ENCODE data around the gene PRPF19. TPM values are rescaled to one million over a fixed set of nuclear protein-coding genes. Genes with fewer than 3 reads are reported as not detected.

PRPF19 gene
- total and polyA plus RNA-seq, 2 experiments from 2014 or later, result 19.1 to 58.9 TPM

DNA sequence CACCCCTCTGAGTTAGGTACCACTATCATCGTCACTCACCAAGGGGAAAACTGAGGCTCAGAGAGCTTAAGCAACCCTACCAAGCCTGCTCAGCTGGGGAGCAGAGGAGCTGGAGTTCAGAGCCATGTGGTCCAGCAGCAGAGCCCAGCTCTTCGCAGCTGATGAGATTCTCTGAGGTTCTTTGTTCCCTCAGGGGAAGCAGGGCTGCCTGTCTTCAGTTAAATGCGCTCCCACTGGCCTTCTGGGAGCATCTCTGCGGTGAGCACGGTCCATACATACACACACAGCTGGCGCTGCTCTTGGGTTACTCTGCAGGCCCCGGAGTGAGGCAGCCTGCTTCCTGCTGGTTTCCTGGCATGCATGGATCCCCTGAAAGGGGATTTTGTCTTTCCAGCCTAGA, 45.4 kb downstream of the PRPF19 start:
- Histone ChIP-seq H3K4me1 (ENCODE audit: insufficient read depth) (no peaks in the 10 kb centered on the region), H3K4me2 (ENCODE audit: unreplicated experiment) (no peak overlapping the region), H3K36me3 (ENCODE audit: low read depth) (no peaks in the 10 kb centered on the region), H3K4me3 (no peak overlapping the region), H4K20me1 (ENCODE audit: insufficient read depth) (no peaks in the 10 kb centered on the region), H3K9ac (no peak overlapping the region), H3K9me3 (ENCODE audit: low read depth) (no peaks in the 10 kb centered on the region), H3K79me2 (ENCODE audit: insufficient read depth) (no peaks in the 10 kb centered on the region), H3K27me3 (replicated peaks; ENCODE audit: insufficient read depth) (no peaks in the 10 kb centered on the region), H2AFZ (no peak overlapping the region), H3F3A (ENCODE audit: insufficient read depth) (no peaks in the 10 kb centered on the region), H3K9me2 (ENCODE audit: insufficient read depth) (no peaks in the 10 kb centered on the region), H3K27ac (no peak overlapping the region)
- no peak for DNase-seq
- in situ Hi-C loops (cut with MboI), result no loop called here
- no peak for TF ChIP-seq EZH2phosphoT487 (IDR thresholded peaks at IDR 0.05; ENCODE audit: insufficient read depth, low read depth)
- no peak for TF ChIP-seq EZH2 (IDR thresholded peaks at IDR 0.05; ENCODE audit: insufficient read depth, poor library complexity, severe bottlenecking)
- WGBS, 2 experiments (ENCODE audit: low coverage in 1 of 2, low lambda C conversion rate in 2 of 2, missing lambda C conversion rate in 2 of 2), result 17 to 21% methylated on average over 7 of the region's 7 CpGs

- in situ Hi-C loops (cut with MboI), result no loop called here
- TF ChIP-seq EZH2 (IDR thresholded peaks at IDR 0.05; ENCODE audit: insufficient read depth, poor library complexity, severe bottlenecking) (no peak), EZH2phosphoT487 (IDR thresholded peaks at IDR 0.05; ENCODE audit: insufficient read depth, low read depth) (no peak)
- no peak for DNase-seq
These were observed 46.7 kb downstream of the PRPF19 start for GRCh38 chr11:60859616-60860250.

DNA sequence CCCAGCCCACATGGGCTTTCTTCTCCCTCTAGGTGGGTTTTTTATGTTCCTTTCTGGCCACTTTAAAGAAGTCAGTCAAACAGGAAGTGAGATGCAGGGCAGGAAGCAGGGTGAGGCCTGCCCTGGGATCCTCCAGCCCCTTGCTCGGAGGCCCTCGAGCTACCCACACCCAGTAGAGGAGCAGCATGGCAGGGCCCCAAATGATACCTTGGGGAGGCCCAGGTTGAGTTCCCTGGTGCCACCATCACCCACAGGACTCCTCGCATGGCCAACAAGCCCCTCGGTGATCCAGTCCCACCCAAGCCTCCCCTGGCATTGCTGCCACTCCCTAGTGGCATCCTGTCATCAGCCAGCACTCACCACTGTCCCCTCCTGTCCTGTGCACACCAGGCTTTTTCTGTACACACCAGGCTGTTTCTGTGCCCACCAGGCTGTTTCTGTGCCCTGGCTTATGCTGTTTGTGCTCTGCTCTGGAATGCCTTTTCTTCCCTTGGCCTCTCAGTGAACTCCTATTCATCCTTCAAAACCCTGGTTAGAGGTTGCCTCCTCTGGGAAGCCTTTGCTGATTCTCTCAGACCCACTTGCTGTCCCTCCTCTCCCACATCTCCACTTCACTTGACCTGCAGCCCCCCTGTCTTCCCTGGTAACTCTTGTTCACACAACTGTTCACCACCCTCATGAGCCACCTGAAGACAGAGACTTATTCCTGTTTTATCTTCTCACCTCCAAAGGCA, 47.5 kb downstream of the PRPF19 start:
- in situ Hi-C loops (cut with MboI), result no loop called here
- Histone ChIP-seq H3K27ac (no peak overlapping the region), H3K9me3 (ENCODE audit: low read depth) (no peaks in the 10 kb centered on the region), H3F3A (ENCODE audit: insufficient read depth) (no peaks in the 10 kb centered on the region), H3K9ac (no peak overlapping the region), H3K79me2 (ENCODE audit: insufficient read depth) (no peaks in the 10 kb centered on the region), H2AFZ (no peak overlapping the region), H4K20me1 (ENCODE audit: insufficient read depth) (no peaks in the 10 kb centered on the region), H3K4me2 (ENCODE audit: unreplicated experiment) (no peak overlapping the region), H3K36me3 (ENCODE audit: low read depth) (no peaks in the 10 kb centered on the region), H3K4me3 (no peak overlapping the region), H3K27me3 (replicated peaks; ENCODE audit: insufficient read depth) (no peaks in the 10 kb centered on the region), H3K9me2 (ENCODE audit: insufficient read depth) (no peaks in the 10 kb centered on the region), H3K4me1 (ENCODE audit: insufficient read depth) (no peaks in the 10 kb centered on the region)
- WGBS, 2 experiments (ENCODE audit: low coverage in 1 of 2, low lambda C conversion rate in 2 of 2, missing lambda C conversion rate in 2 of 2), result 84 to 90% methylated on average over 4 of the region's 4 CpGs
- DNase-seq, result no peak
- TF ChIP-seq EZH2 (IDR thresholded peaks at IDR 0.05; ENCODE audit: insufficient read depth, poor library complexity, severe bottlenecking) (no peak), EZH2phosphoT487 (IDR thresholded peaks at IDR 0.05; ENCODE audit: insufficient read depth, low read depth) (no peak)

More at GRCh38 chr11:60859616-60860250, 46.7 kb downstream of the PRPF19 start:
- no peak overlapping the region for H2AFZ ChIP-seq
- no peak overlapping the region for H3K27ac ChIP-seq
- 78 to 83% methylated on average over 15 of the region's 15 CpGs for WGBS, 2 experiments (ENCODE audit: low coverage in 1 of 2, low lambda C conversion rate in 2 of 2, missing lambda C conversion rate in 2 of 2)
- no peaks in the 10 kb centered on the region for H3K36me3 ChIP-seq (ENCODE audit: low read depth)
- H3K4me1 ChIP-seq (ENCODE audit: insufficient read depth), result no peaks in the 10 kb centered on the region
- H3K4me2 ChIP-seq (ENCODE audit: unreplicated experiment), result no peak overlapping the region
- no peaks in the 10 kb centered on the region for H3K27me3 ChIP-seq (replicated peaks; ENCODE audit: insufficient read depth)
- no peaks in the 10 kb centered on the region for H3K9me3 ChIP-seq (ENCODE audit: low read depth)
- H3K4me3 ChIP-seq, result no peak overlapping the region
- H3K79me2 ChIP-seq (ENCODE audit: insufficient read depth), result no peaks in the 10 kb centered on the region
- no peaks in the 10 kb centered on the region for H3K9me2 ChIP-seq (ENCODE audit: insufficient read depth)
- no peaks in the 10 kb centered on the region for H3F3A ChIP-seq (ENCODE audit: insufficient read depth)
- no peaks in the 10 kb centered on the region for H4K20me1 ChIP-seq (ENCODE audit: insufficient read depth)
- H3K9ac ChIP-seq, result no peak overlapping the region

DNA sequence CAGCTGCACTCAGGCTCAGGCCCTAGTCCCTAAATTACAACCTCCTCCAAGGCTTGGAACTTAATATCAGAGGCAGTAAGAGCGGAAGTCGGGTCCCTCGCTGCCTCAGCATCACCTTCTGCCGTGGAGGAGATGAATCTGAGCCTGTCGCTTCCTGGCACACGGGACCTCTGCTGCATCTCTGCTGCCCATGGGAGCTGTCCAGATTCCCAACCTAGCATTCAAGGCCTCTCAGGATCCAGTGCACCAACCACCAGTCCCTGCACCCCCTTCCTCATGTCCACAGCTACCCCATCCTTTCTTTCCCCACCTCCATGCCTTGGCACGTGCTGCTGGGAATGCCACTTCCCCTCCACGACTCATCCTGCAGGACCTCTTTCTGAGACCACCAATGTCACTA, 48.1 kb downstream of the PRPF19 start:
- Histone ChIP-seq H3K27ac (no peak overlapping the region), H3F3A (ENCODE audit: insufficient read depth) (no peaks in the 10 kb centered on the region), H3K9ac (no peak overlapping the region), H3K27me3 (replicated peaks; ENCODE audit: insufficient read depth) (no peaks in the 10 kb centered on the region), H3K79me2 (ENCODE audit: insufficient read depth) (no peaks in the 10 kb centered on the region), H3K4me2 (ENCODE audit: unreplicated experiment) (no peak overlapping the region), H4K20me1 (ENCODE audit: insufficient read depth) (no peaks in the 10 kb centered on the region), H2AFZ (no peak overlapping the region), H3K4me1 (ENCODE audit: insufficient read depth) (no peaks in the 10 kb centered on the region), H3K36me3 (ENCODE audit: low read depth) (no peaks in the 10 kb centered on the region), H3K4me3 (no peak overlapping the region), H3K9me3 (ENCODE audit: low read depth) (no peaks in the 10 kb centered on the region), H3K9me2 (ENCODE audit: insufficient read depth) (no peaks in the 10 kb centered on the region)
- 94 to 95% methylated on average over 8 of the region's 8 CpGs for WGBS, 2 experiments (ENCODE audit: low coverage in 1 of 2, low lambda C conversion rate in 2 of 2, missing lambda C conversion rate in 2 of 2)
- in situ Hi-C loops (cut with MboI), result no loop called here
- TF ChIP-seq EZH2 (IDR thresholded peaks at IDR 0.05; ENCODE audit: insufficient read depth, poor library complexity, severe bottlenecking), result no peak
- TF ChIP-seq EZH2phosphoT487 (IDR thresholded peaks at IDR 0.05; ENCODE audit: insufficient read depth, low read depth), result no peak
- DNase-seq, result no peak

All from GM23248 (cell line).